Hepatocyte (in vitro differentiated cells): ENCODE data around the gene MAN2A1.

Experiments
- CTCF ChIP-seq: fragments of 200-600 bp; sonication (generic); IDR thresholded peaks from 2 replicates; pipeline ENCODE4 v1.5.1; 2016; ENCODE audit warnings: antibody characterized with exemption, mild to moderate bottlenecking; ENCODE audit not compliant: poor library complexity
- EZH2 ChIP-seq: fragments of 200-600 bp; sonication (generic); IDR thresholded peaks from 2 replicates; pipeline ENCODE4 v1.6.1; 2016; ENCODE audit warnings: antibody characterized with exemption, mild to moderate bottlenecking, borderline replicate concordance
- EZH2phosphoT487 ChIP-seq: fragments of 200-600 bp; sonication (generic); IDR thresholded peaks from one replicate; pipeline ENCODE4 v1.6.1; 2018; ENCODE audit warnings: antibody characterized with exemption, mild to moderate bottlenecking, low read depth, moderate library complexity; ENCODE audit not compliant: unreplicated experiment, severe bottlenecking

- no peak for TF ChIP-seq CTCF
- TF ChIP-seq EZH2: no peak
- no peak for TF ChIP-seq EZH2phosphoT487
These were observed 226.9 kb downstream of the MAN2A1 start for GRCh38 chr5:109916481-109917153.
